NCI-H1417 treated with DMSO at 0.1 percent for 48 hours (cell line): Measurements from ENCODE around the gene LRP10.

Source experiments
- DNase-seq: peaks from one replicate; lab custom pipeline; 2025; lab: John Stamatoyannopoulos, UW

Gene LRP10

GRCh38 chr14:22919601-22919921 lies 48.0 kb downstream of the LRP10 start:
- DNase-seq, result no peak

GRCh38 chr14:22920697-22921096 lies 49.2 kb downstream of the LRP10 start:
- DNase-seq, result no peak

- no peak for DNase-seq
Measured at GRCh38 chr14:22922294-22922693, 50.8 kb downstream of the LRP10 start.

GRCh38 chr14:22923746-22924145 lies 52.2 kb downstream of the LRP10 start:
- no peak for DNase-seq

GRCh38 chr14:22925513-22925912 lies 54.0 kb downstream of the LRP10 start:
- no peak for DNase-seq

- DNase-seq, result no peak
Measured at GRCh38 chr14:22926316-22926715, 54.8 kb downstream of the LRP10 start.

GRCh38 chr14:22928237-22929103 lies 56.9 kb downstream of the LRP10 start:
- DNase-seq, result no peak

- DNase-seq, result peak; percentile 97
Measured at GRCh38 chr14:22929104-22929960, 57.8 kb downstream of the LRP10 start, which contains the start of gene PRMT5. PRMT5 (minus strand) TSS chr14:22929376; CDS start chr14:22929361, 15 bp downstream.

- DNase-seq, result no peak
Measured at GRCh38 chr14:22929961-22930364, 58.4 kb downstream of the LRP10 start.
